Measurements from ENCODE around the gene MIDN. TPM values are rescaled to one million over a fixed set of nuclear protein-coding genes. Genes with fewer than 3 reads are reported as not detected.

The MIDN gene
- total and polyA plus RNA-seq, 2 of the 4 experiments (the other 2 are of a cell fraction) = 2.5 to 26.0 TPM

GRCh38 chr19:1288833-1289685 lies 40.7 kb downstream of the MIDN start (continued):
- TF ChIP-seq SMC3 (IDR thresholded peaks at IDR 0.05; ENCODE audit: low read depth, low read length) = no peak

GRCh38 chr19:1289686-1290025 lies 41.3 kb downstream of the MIDN start:
- DNase-seq = no peak
- in situ Hi-C loops (cut with MboI; ENCODE audit: low sequenced_read_pairs) = no loop called here
- WGBS, 2 experiments (ENCODE audit: extremely low coverage in 2 of 2, insufficient read length in 1 of 2) = 76% methylated on average over 12 of the region's 19 CpGs; no CpG with 5 or more reads in 1 of the 2 experiments

More at GRCh38 chr19:1289686-1290025, 41.3 kb downstream of the MIDN start:
- H4K91ac ChIP-seq (ENCODE audit: insufficient read depth, low read depth, low read length) = no peak overlapping the region
- H2BK15ac ChIP-seq (ENCODE audit: low read depth, low read length) = no peak overlapping the region
- no peaks in the 10 kb centered on the region for H3K9me1 ChIP-seq (ENCODE audit: insufficient read depth, low read length)
- no peak overlapping the region for H2AK9ac ChIP-seq (replicated peaks; ENCODE audit: low read depth, low read length, poor library complexity)
- H3K56ac ChIP-seq (ENCODE audit: extremely low read depth, insufficient read depth, low read length) = no peak overlapping the region
- H3K4me3 ChIP-seq (ENCODE audit: insufficient read depth, low read depth, low read length) = no peak overlapping the region
- no peak overlapping the region for H2BK120ac ChIP-seq (ENCODE audit: low read depth, low read length)
- H3K4ac ChIP-seq (ENCODE audit: low read depth, low read length) = no peak overlapping the region
- H3K23ac ChIP-seq (ENCODE audit: low read depth, low read length) = no peak overlapping the region
- H3K36me3 ChIP-seq (ENCODE audit: control insufficient read depth, insufficient read depth, low read length) = no peaks in the 10 kb centered on the region
- H2BK20ac ChIP-seq (ENCODE audit: low read depth, low read length) = no peak overlapping the region
- H4K20me1 ChIP-seq (ENCODE audit: insufficient read depth, low read length) = 0 out of 2 replicates have a peak, but pooled peaks cover 3% of the 10 kb centered on the region
- no peak overlapping the region for H3K27ac ChIP-seq (ENCODE audit: insufficient read depth, low read length)
- no peak overlapping the region for H3K14ac ChIP-seq (replicated peaks; ENCODE audit: low read depth, low read length)
- no peak overlapping the region for H3K4me2 ChIP-seq (ENCODE audit: low read depth, low read length)
- no peaks in the 10 kb centered on the region for H3K9me3 ChIP-seq (ENCODE audit: control insufficient read depth, insufficient read depth, low read length)
- peaks cover 44% of the 10 kb centered on the region for H3K27me3 ChIP-seq (ENCODE audit: control insufficient read depth, insufficient read depth, low read length)
- H3K18ac ChIP-seq (ENCODE audit: low read depth, low read length) = no peak overlapping the region
- H3K9ac ChIP-seq (ENCODE audit: low read depth, low read length) = no peak overlapping the region
- TF ChIP-seq RFX5 (IDR thresholded peaks at IDR 0.05; ENCODE audit: low read depth, low read length) (no peak), ELK1 (IDR thresholded peaks at IDR 0.05; ENCODE audit: borderline replicate concordance, low read depth, low read length) (no peak)
- no peak overlapping the region for H4K8ac ChIP-seq (ENCODE audit: low read depth in 2 of 2, low read length in 2 of 2)
- no peak overlapping the region for H2BK5ac ChIP-seq (ENCODE audit: low read depth, low read length, poor library complexity, severe bottlenecking)
- intact Hi-C loops (cut with micrococcal nuclease) = no loop called here
- no peaks in the 10 kb centered on the region for H3K4me1 ChIP-seq (ENCODE audit: control insufficient read depth, insufficient read depth, low read length)
- no peak overlapping the region for H2AFZ ChIP-seq (replicated peaks; ENCODE audit: low read length, poor library complexity)
- no TSS peak for BruUV-seq (replicated peaks)
- no peaks in the 10 kb centered on the region for H3K79me1 ChIP-seq (ENCODE audit: low read depth in 1 of 2, low read length in 2 of 2)
- ChIA-PET CTCF (no interaction called here), POLR2A (ENCODE audit: unreplicated experiment) (no interaction called here)
- no peak overlapping the region for H2AK5ac ChIP-seq (ENCODE audit: low read depth, low read length)
- no peak for ATAC-seq (ENCODE audit: low read depth)
- H4K5ac ChIP-seq (ENCODE audit: low read depth, low read length) = no peak overlapping the region
- dilution Hi-C loops (cut with HindIII; ENCODE audit: low sequenced_read_pairs, unreplicated experiment) = no loop called here
